CD4-positive, alpha-beta memory T cell (primary cell): Measurements from ENCODE around the gene C1QTNF3. TPM values are rescaled to one million over a fixed set of nuclear protein-coding genes. Genes with fewer than 3 reads are reported as not detected.

Experiments
- CTCF ChIA-PET: fragments of 350-600 bp; sonication (Branson Sonifier 250); formaldehyde crosslinking; loops from one replicate; lab custom pipeline; 2021; ENCODE audit warnings: inconsistent platforms; ENCODE audit not compliant: partially characterized antibody; lab: Charles Lee
- POLR2A ChIA-PET: fragments of 350-600 bp; sonication (Branson Sonifier 250); formaldehyde crosslinking; loops from one replicate; lab custom pipeline; 2021; ENCODE audit not compliant: partially characterized antibody; lab: Charles Lee
- DNase-seq, 5 donors: peaks; one replicate each; pipeline versions ENCODE4 v3.0.0 to v3.0.0-alpha.2; 2020 to 2022; ENCODE audit warnings: mixed read lengths in 1 of 5
- H3K27ac ChIP-seq: one replicate; pipeline ENCODE4 v1.7.0; 2013; ENCODE audit warnings: low read depth, low read length
- H3K27me3 ChIP-seq: 2 replicates; pipeline ENCODE4 v1.7.0; 2013; ENCODE audit warnings: mild to moderate bottlenecking, low read length, moderate library complexity; ENCODE audit not compliant: insufficient read depth
- H3K36me3 ChIP-seq: 2 replicates; pipeline ENCODE4 v1.7.0; 2013; ENCODE audit warnings: mild to moderate bottlenecking, low read length, moderate library complexity; ENCODE audit not compliant: insufficient read depth
- H3K4me1 ChIP-seq: 2 replicates; pipeline ENCODE4 v1.7.0; 2013; ENCODE audit warnings: mild to moderate bottlenecking, low read length, moderate library complexity; ENCODE audit not compliant: insufficient read depth
- H3K4me3 ChIP-seq, 2 donors: one replicate each; pipeline ENCODE4 v1.7.0; 2013; ENCODE audit warnings: low read length in 2 of 2, mild to moderate bottlenecking in 1 of 2
- H3K9me3 ChIP-seq, 2 donors: one replicate each; pipeline ENCODE4 v1.7.0; 2013; ENCODE audit warnings: low read length in 2 of 2, control low read depth in 1 of 2; ENCODE audit not compliant: control insufficient read depth in 1 of 2
- H3K27ac Mint-ChIP-seq, 7 donors: one replicate each; pipeline ENCODE4 v1.8.0; 2020 to 2021; ENCODE audit warnings: mixed read lengths in 7 of 7, mild to moderate bottlenecking in 6 of 7, inconsistent platforms in 3 of 7, moderate library complexity in 3 of 7
- H3K27me3 Mint-ChIP-seq, 2 donors: one replicate each; pipeline ENCODE4 v1.8.0; 2020 to 2021; ENCODE audit warnings: mixed read lengths in 2 of 2
- H3K36me3 Mint-ChIP-seq, 2 donors: one replicate each; pipeline ENCODE4 v1.8.0; 2020 to 2021; ENCODE audit warnings: mixed read lengths in 2 of 2, inconsistent platforms in 1 of 2, mild to moderate bottlenecking in 1 of 2
- H3K4me1 Mint-ChIP-seq, 4 donors: one replicate each; pipeline ENCODE4 v1.8.0; 2020 to 2021; ENCODE audit warnings: mixed read lengths in 4 of 4, mild to moderate bottlenecking in 1 of 4
- H3K4me3 Mint-ChIP-seq, 8 donors: one replicate each; pipeline ENCODE4 v1.8.0; 2020 to 2021; ENCODE audit warnings: mixed read lengths in 8 of 8, mild to moderate bottlenecking in 7 of 8, moderate library complexity in 6 of 8, inconsistent platforms in 3 of 8
- H3K9me3 Mint-ChIP-seq, 8 donors: one replicate each; pipeline ENCODE4 v1.8.0; 2020 to 2021; ENCODE audit warnings: mixed read lengths in 8 of 8, mild to moderate bottlenecking in 5 of 8, inconsistent platforms in 3 of 8, moderate library complexity in 1 of 8
- intact Hi-C: fragments of 100-400 bp; cut with micrococcal nuclease; formaldehyde crosslinking; loops from one replicate; pipeline ENCODE4 v1.15.1; 2023
- polyA plus RNA-seq, 2 donors: library from polyadenylated mRNA; unstranded; fragments of 300-500 nt; fragmentation: Illumina TruSeq; gene quantifications; one replicate each; pipeline ENCODE4 v1.2.3, GENCODE V29; 2021
- total RNA-seq, 2 experiments: library from RNA; stranded (reverse); gene quantifications; one replicate each; pipeline ENCODE4 v1.2.3, GENCODE V29; 2021

Gene C1QTNF3
- total and polyA plus RNA-seq, 4 experiments from 2014 or later: 0.53 to 7.2 (median 7.0) TPM; not detected in 1

GRCh38 chr5:33985447-33985846, 57.6 kb downstream of the C1QTNF3 start:
- DNase-seq: no peak
- Histone ChIP-seq H3K27me3 (no peaks in the 10 kb centered on the region), H3K4me3 (no peak overlapping the region), H3K27ac (no peak overlapping the region), H3K36me3 (peaks cover 10% of the 10 kb centered on the region), H3K4me1 (no peaks in the 10 kb centered on the region), H3K9me3 (no peaks in the 10 kb centered on the region)
- ChIA-PET POLR2A (no interaction called here), CTCF (interaction anchor here (1.1 kb wide), 1 partner anchor 15 kb away, joined by 3 read pairs; no protein-coding TSS in a partner anchor)
- intact Hi-C loops: no loop called here
- no peak overlapping the region for H3K4me3 Mint-ChIP-seq
- peaks cover 0 to 2% of the 10 kb centered on the region in 2 donors for H3K27me3 Mint-ChIP-seq
- no peaks in the 10 kb centered on the region for H3K4me1 Mint-ChIP-seq
- H3K36me3 Mint-ChIP-seq: peaks cover 16 to 26% of the 10 kb centered on the region in 2 donors
- H3K27ac Mint-ChIP-seq: no peak overlapping the region
- H3K9me3 Mint-ChIP-seq: no peaks in the 10 kb centered on the region

GRCh38 chr5:33984671-33985124, 58.3 kb downstream of the C1QTNF3 start, which contains the start of gene SLC45A2:
Gene SLC45A2, minus strand, starts transcription at chr5:33984693. Its CDS starts 110 bp downstream, at chr5:33984583.
- DNase-seq: no peak
- peaks cover 10% of the 10 kb centered on the region for H3K36me3 ChIP-seq
- Mint-ChIP-seq H3K27ac (no peak within 1 kb of the TSS), H3K9me3 (no peaks in the 10 kb centered on the region), H3K4me1 (no peaks in the 10 kb centered on the region), H3K36me3 (peaks cover 16 to 22% of the 10 kb centered on the region in 2 donors), H3K4me3 (no peak within 1 kb of the TSS), H3K27me3 (peaks cover 0 to 2% of the 10 kb centered on the region in 2 donors)
- ChIA-PET CTCF (interaction anchor here (1.8 to 2.0 kb wide), 2 partner anchors 11 to 14 kb away, joined by 7 to 9 read pairs; no protein-coding TSS in a partner anchor), POLR2A (no interaction called here)
- no peaks in the 10 kb centered on the region for H3K4me1 ChIP-seq
- H3K4me3 ChIP-seq: no peak within 1 kb of the TSS
- intact Hi-C loops: no loop called here
- H3K9me3 ChIP-seq: no peaks in the 10 kb centered on the region
- no peak within 1 kb of the TSS for H3K27ac ChIP-seq
- H3K27me3 ChIP-seq: no peaks in the 10 kb centered on the region

- intact Hi-C loops: no loop called here
- no peaks in the 10 kb centered on the region for H3K4me1 ChIP-seq
- H3K9me3 ChIP-seq: no peaks in the 10 kb centered on the region
- H3K27ac Mint-ChIP-seq: no peak overlapping the region
- no peak overlapping the region for H3K4me3 Mint-ChIP-seq
- no peaks in the 10 kb centered on the region for H3K4me1 Mint-ChIP-seq
- no peak overlapping the region for H3K27ac ChIP-seq
- POLR2A ChIA-PET: no interaction called here
- no peaks in the 10 kb centered on the region for H3K27me3 ChIP-seq
- no peak overlapping the region for H3K4me3 ChIP-seq
- CTCF ChIA-PET: interaction anchor here (0.9 to 2.0 kb wide), 3 partner anchors 12 to 14 kb away, joined by 3 to 9 read pairs (median 7); no protein-coding TSS in a partner anchor
- H3K36me3 Mint-ChIP-seq: peaks cover 14 to 19% of the 10 kb centered on the region in 2 donors
- H3K36me3 ChIP-seq: peaks cover 10% of the 10 kb centered on the region
- no peak for DNase-seq
- peaks cover 0 to 2% of the 10 kb centered on the region in 2 donors for H3K27me3 Mint-ChIP-seq
- H3K9me3 Mint-ChIP-seq: no peaks in the 10 kb centered on the region
These were observed 58.8 kb downstream of the C1QTNF3 start for GRCh38 chr5:33984178-33984577.

GRCh38 chr5:33981408-33982162, 61.4 kb downstream of the C1QTNF3 start:
- Histone ChIP-seq H3K36me3 (no peaks in the 10 kb centered on the region), H3K9me3 (no peaks in the 10 kb centered on the region), H3K4me1 (no peaks in the 10 kb centered on the region), H3K27me3 (no peaks in the 10 kb centered on the region), H3K4me3 (no peak overlapping the region), H3K27ac (no peak overlapping the region)
- no peak for DNase-seq
- no peak overlapping the region for H3K27ac Mint-ChIP-seq
- ChIA-PET CTCF (interaction anchor here (0.6 to 1.3 kb wide), 3 partner anchors 11 to 16 kb away, joined by 3 to 4 read pairs (median 4); no protein-coding TSS in a partner anchor), POLR2A (no interaction called here)
- H3K4me1 Mint-ChIP-seq: no peaks in the 10 kb centered on the region
- peaks cover 0 to 2% of the 10 kb centered on the region in 2 donors for H3K27me3 Mint-ChIP-seq
- intact Hi-C loops: no loop called here
- no peaks in the 10 kb centered on the region for H3K36me3 Mint-ChIP-seq
- H3K9me3 Mint-ChIP-seq: no peaks in the 10 kb centered on the region
- no peak overlapping the region for H3K4me3 Mint-ChIP-seq

GRCh38 chr5:33980030-33980429, 63.0 kb downstream of the C1QTNF3 start:
- POLR2A ChIA-PET: no interaction called here

GRCh38 chr5:33978306-33978705, 64.7 kb downstream of the C1QTNF3 start:
- DNase-seq: no peak
- H3K4me3 ChIP-seq: no peak overlapping the region
- no peaks in the 10 kb centered on the region for H3K9me3 ChIP-seq
- no peaks in the 10 kb centered on the region for H3K36me3 ChIP-seq
- ChIA-PET CTCF (interaction anchor here (3.4 kb wide), 1 partner anchor 9 kb away, joined by 13 read pairs; no protein-coding TSS in a partner anchor), POLR2A (no interaction called here)
- no peak overlapping the region for H3K27ac ChIP-seq
- no peaks in the 10 kb centered on the region for H3K9me3 Mint-ChIP-seq
- H3K4me1 Mint-ChIP-seq: peaks cover 0 to 3% (median 1%) of the 10 kb centered on the region in 4 donors
- no peak overlapping the region for H3K4me3 Mint-ChIP-seq
- H3K27me3 ChIP-seq: no peaks in the 10 kb centered on the region
- intact Hi-C loops: no loop called here
- H3K36me3 Mint-ChIP-seq: no peaks in the 10 kb centered on the region
- H3K27me3 Mint-ChIP-seq: peaks cover 0 to 2% of the 10 kb centered on the region in 2 donors
- H3K27ac Mint-ChIP-seq: no peak overlapping the region
- H3K4me1 ChIP-seq: no peaks in the 10 kb centered on the region

More at GRCh38 chr5:33980030-33980429, 63.0 kb downstream of the C1QTNF3 start:
- CTCF ChIA-PET: interaction anchor here (3.4 kb wide), 1 partner anchor 11 kb away, joined by 13 read pairs; no protein-coding TSS in a partner anchor
- Histone ChIP-seq H3K4me3 (no peak overlapping the region), H3K27me3 (no peaks in the 10 kb centered on the region), H3K9me3 (no peaks in the 10 kb centered on the region), H3K4me1 (no peaks in the 10 kb centered on the region), H3K36me3 (no peaks in the 10 kb centered on the region), H3K27ac (no peak overlapping the region)
- no peaks in the 10 kb centered on the region for H3K9me3 Mint-ChIP-seq
- no peaks in the 10 kb centered on the region for H3K36me3 Mint-ChIP-seq
- peaks cover 0 to 2% of the 10 kb centered on the region in 2 donors for H3K27me3 Mint-ChIP-seq
- DNase-seq: no peak
- intact Hi-C loops: no loop called here
- no peaks in the 10 kb centered on the region for H3K4me1 Mint-ChIP-seq
- no peak overlapping the region for H3K27ac Mint-ChIP-seq
- H3K4me3 Mint-ChIP-seq: no peak overlapping the region

- Histone ChIP-seq H3K4me3 (no peak overlapping the region), H3K9me3 (no peaks in the 10 kb centered on the region), H3K4me1 (no peaks in the 10 kb centered on the region), H3K36me3 (no peaks in the 10 kb centered on the region), H3K27ac (no peak overlapping the region), H3K27me3 (no peaks in the 10 kb centered on the region)
- Mint-ChIP-seq H3K4me3 (no peak overlapping the region), H3K27ac (no peak overlapping the region), H3K27me3 (peaks cover 0 to 2% of the 10 kb centered on the region in 2 donors), H3K4me1 (peaks cover 0 to 3% (median 1%) of the 10 kb centered on the region in 4 donors), H3K9me3 (no peaks in the 10 kb centered on the region), H3K36me3 (no peaks in the 10 kb centered on the region)
- no peak for DNase-seq
- POLR2A ChIA-PET: no interaction called here
- intact Hi-C loops: no loop called here
- CTCF ChIA-PET: no interaction called here
These were observed 66.7 kb downstream of the C1QTNF3 start for GRCh38 chr5:33976307-33976706.
